Raji (cell line): ENCODE measurements around the gene BIRC3.

ENCODE experiments used
- POLR2A ChIP-seq: IDR thresholded peaks from 2 replicates; pipeline ENCODE4 v1.6.1; 2011; ENCODE audit warnings: low read depth, low read length, control low read depth; ENCODE audit not compliant: insufficient read depth

Gene BIRC3

DNA sequence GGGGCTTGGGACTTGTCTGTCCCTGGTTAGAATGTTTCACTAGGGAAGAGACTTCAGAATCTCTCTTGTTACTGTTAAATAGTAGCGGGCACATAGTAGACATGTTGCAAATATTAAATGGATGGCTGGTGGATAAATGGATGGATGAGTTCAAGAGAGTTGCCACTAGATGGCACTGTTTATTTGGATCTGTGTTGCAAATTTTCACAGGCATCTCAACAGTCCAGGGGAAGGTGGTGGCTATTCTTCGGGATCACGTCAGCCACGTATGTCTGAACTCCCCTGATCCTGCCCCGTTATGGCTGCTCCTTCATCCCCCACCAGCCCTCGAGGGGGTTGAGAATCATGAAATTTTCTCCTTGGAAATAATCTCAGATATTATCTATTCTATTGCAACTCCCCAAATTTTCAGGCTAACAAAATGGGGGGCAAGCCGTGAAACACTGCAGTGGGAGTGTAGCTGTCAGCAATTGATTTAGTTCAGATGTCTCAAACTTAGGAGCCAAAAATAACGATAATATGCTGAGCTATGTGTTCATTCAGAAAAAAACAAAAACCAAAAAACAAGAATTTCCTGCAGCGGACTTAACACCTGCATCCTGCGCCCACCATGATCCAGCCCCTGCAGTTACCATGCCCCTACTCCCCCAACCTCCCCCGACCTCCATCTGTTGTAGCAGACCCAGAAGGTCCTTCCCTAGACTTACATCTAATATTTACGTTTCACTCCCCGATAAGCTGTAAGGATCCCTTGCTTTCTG, 29.1 kb upstream of the BIRC3 start:
- no peak for TF ChIP-seq POLR2A

DNA sequence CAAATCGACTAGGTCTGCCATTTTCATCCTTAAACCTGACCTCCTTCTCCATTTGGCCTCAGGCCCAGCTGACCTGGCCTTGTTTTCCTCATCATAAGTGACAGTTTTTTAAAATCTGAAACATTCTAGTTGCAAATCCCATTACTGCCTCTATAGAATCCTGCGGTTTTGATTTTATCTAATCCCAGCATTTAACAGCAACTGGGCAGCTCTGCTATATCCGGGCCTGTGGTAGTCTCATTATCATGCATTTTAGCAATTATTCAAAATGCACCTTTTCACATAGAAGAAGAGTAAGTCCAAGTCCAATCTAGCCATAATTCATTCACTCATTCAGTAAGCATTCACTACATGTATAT, 28.6 kb upstream of the BIRC3 start:
- no peak for TF ChIP-seq POLR2A

DNA sequence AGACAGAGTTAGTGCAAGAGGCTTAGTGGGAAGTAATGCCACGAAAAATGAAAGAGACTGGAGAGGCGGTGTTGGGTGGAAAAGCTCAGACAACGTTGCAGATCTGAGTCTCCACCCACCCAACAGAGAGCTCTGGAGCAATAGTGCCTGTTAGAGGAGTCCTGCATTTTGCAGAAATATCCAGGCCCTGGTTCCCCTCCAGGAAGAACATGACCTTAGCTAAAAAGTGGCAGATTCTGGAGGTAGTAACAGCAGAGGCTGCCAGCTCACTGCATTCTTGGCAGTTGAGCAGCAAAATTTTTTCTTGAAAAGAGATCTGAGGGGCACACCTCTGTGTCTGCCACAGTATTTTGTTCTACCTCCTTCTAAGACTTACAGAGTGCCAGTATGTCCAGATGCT, 27.7 kb upstream of the BIRC3 start:
- TF ChIP-seq POLR2A: no peak

DNA sequence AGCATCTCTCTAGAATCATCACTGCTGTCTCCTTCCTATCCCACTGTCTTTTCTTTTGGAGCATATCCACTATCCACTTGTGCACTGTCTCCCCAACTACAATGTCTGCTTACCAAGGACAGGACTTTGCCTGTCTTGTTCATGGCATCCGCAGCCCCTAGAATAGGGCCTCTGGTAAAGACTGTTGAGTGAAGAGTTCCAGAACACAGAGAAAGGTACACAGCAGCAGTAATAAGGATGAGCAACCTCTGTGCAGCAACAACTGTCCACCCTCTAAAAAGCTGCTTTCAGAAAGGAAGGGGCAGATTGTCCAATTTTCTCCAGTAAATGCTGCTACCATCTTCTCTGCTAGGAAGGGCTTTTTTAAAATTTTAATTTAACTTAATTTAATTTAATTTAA, 25.5 kb upstream of the BIRC3 start:
- no peak for TF ChIP-seq POLR2A

DNA sequence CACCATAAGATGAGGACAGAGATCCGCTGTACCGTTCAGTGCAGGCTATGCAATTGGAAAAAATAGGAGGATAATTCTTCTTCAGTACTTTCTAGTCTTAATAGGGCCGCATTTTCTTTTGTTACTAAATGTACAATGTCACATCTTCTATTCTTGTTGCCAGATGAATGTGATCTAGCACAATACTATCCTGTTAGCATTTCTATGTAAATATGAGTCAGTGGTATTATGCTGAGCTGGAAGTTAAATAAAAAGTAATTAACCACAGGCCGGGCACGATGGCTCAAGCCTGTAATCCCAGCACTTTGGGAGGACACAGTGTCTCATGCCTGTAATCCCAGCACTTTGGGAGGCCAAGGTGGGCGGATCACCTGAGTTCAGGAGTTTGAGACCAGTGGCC, 24.4 kb upstream of the BIRC3 start:
- TF ChIP-seq POLR2A: no peak

DNA sequence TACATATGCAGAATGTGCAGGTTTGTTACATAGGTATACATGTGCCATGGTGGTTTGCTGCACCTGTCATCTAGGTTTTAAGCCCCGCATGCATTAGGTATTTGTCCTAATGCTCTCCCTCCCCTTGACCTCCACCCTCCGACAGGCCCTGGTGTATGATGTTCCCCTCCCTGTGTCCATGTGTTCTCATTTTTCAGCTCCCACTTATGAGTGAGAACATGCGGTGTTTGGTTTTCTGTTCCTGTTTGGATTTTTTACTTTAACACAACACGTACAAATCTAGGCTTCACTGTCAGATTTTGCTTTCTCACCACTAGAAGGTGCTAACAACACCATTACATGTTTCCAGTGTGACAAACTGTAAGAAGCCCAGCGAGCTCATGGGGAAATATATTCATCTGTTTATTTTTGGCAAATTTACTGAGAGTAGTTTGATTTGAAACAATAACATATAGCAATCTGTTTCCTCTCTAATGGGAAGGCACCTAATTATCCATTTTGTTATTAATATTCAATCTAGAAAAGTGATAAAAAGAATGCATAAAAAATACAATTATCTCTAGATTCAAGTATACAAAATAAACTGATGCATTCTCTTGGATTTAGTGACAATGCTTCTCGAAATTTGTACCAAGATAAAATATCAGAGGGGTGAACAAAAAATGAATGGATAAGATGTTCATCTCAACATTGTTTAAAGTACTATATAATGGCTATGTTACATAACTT, 23.2 kb upstream of the BIRC3 start:
- 0 out of 2 replicates have a peak, but pooled peaks have one; percentile 27 for TF ChIP-seq POLR2A

DNA sequence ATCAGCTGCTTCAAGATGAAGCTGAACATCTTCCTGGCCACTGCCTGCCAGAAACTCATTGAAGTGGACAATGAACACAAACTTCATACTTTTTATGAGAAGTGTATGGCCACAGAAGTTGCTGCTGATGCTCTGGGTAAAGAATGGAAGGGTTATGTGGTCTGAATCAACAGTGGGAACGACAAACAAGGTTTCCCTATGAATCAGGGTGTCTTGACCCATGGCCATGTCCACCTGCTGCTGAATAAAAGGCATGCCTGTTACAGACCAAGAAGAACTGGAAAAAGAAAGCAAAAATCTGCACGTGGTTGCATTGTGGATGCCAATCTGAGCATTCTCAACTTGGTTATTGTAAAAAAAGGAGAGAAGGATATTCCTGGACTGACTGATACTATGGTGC, 22.2 kb upstream of the BIRC3 start:
- TF ChIP-seq POLR2A: no peak

DNA sequence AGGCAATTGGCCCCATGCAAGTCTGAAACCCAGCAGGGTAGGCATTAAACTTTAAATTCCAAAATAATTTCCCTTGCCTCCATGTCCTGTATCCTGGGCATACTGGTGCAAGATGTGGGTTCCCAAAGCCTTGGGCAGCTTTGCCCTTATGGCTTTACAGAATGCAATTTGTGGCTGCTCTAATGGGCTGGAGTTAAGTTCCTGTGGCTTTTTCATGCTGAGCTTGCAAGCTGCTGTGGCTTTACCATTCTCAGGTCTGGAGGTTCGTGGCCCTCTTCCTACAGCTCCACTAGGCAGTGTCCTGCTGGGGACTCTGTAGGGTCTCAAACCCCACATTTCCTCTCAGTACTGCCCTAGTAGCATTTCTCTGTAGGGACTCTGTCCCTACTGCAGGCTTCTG, 15.0 kb upstream of the BIRC3 start:
- no peak for TF ChIP-seq POLR2A

DNA sequence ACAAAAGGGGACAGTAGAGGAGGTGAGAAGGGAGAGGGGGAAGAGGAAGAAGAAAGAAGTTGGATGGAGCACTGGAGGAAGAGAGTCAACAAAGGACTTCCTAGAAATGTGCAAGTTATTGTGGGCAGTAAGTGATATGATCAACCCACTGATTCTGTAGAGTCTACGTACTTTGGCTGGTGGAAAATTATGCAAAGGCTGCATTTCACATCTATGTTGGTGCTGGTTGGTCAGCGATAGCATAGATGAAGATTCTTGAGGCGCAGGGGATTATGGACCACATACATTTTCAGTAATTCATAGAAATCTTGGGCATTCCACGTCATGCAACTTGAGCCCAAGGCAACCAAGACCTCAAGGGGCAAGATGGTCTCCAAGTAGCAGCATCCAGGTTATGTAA, 12.6 kb upstream of the BIRC3 start:
- no peak for TF ChIP-seq POLR2A

DNA sequence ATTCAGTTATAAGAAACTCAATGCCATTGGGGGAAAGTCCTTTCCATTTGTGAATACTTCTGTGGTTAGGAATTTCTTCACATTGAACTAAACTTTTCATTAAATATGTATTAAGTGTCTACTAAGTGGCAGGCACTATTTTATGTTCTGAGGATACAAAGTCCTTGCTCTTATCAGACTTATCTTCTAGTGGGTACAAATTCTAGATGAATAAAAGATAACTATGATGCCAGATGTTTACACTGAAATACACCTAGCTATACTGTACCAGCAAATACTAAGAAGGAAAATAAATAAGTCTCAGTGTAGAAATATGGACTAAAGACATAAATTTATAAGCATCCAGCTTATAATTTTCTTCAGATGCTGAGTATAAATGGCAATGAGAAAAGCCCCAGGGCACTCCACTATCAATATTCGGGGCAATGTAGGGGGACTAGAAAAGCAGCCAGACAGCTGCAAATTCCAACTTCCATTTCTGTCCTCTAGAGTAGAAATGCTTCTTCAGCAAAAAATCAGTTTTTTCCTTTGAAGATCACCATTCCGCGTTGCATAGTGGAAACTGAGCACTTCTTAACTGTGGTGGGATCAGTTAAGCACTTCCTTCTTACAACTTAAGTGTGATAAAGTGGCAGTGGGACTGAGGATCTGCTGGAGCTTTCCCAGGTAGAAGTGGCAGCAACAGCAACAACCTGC, 11.8 kb upstream of the BIRC3 start:
- no peak for TF ChIP-seq POLR2A

DNA sequence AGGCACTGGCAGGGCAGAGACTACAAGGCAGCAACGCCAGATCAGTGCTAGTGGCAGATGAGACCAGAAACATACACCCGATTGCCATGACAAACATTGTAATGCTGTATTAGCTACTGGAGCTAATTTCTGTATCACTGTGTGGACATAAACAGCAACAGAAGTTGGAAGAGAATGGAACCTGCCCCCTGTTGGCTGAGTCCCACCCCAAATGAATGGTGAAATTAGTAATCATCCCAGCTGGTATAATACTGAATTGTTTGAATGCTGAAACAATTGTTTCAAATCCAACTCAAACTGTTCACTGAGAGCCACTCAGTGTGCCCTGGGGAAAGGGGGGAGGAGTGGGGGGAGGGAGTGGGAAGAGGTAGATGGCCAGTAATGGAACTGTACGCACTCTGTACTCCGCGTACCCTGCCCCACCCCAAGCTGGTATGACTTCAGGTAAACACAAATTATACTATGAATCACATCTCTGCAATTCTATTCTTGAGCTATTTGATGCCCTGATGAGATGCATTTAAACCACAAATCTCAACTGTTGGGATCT, 11.2 kb upstream of the BIRC3 start:
- TF ChIP-seq POLR2A: peak; percentile 11; the same call in 1 of the 2 replicates

DNA sequence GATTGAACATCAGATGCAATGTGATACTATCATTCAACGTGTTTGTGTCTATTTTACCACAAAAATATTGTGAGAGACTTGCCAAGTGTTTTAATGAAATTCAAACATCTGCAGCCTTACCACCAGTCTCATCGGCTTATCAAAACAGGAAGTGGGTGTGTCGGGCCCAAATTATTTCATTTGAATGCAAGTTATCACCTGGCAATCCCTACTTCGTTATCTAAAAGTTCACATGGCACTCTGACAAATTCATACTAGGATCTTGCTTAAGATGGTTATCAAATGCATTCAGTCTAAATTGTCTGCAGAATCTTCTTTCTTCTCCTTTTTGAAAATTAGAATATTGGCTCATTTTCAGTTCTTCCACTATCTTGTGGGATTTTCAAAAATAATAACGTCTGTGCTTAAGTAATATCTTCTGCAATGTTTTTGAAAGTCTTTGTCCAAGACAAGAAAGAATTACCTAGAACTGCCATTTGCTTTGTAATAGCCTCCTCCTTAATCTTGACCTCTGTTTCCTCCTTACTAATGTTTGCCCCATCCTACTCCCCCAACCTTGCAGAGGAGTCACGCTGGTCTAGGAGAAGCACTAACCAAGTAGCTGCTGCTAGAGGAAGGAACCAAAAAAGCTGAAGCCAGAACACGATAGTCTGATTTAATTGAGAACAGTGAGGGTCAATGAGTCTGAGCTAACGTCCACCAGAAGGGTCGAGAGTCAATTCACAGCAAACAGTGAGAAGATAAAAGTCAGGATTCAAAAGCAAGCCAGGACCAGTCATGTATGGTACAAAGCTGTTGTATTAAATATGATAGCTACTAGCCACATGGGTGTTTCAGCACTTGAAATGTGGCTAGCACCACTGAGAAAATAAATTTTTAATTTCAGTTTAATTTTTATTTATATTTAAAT, 10.2 kb upstream of the BIRC3 start:
- peak; percentile 54; the same call in 1 of the 2 replicates for TF ChIP-seq POLR2A

DNA sequence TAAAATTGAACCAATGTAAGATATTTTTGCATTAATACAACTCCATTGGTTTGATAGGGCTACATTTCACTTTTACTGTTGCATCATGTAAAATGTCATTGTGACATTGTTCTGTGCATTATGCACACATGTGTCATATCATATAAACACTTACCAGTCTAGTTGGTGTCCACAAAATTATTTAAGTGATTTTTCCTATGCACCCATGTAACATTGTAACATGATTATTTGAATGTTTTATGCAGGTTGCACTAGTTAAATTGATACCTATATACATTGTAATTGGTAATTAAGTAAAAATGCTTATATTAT, 9.6 kb upstream of the BIRC3 start:
- TF ChIP-seq POLR2A: no peak

DNA sequence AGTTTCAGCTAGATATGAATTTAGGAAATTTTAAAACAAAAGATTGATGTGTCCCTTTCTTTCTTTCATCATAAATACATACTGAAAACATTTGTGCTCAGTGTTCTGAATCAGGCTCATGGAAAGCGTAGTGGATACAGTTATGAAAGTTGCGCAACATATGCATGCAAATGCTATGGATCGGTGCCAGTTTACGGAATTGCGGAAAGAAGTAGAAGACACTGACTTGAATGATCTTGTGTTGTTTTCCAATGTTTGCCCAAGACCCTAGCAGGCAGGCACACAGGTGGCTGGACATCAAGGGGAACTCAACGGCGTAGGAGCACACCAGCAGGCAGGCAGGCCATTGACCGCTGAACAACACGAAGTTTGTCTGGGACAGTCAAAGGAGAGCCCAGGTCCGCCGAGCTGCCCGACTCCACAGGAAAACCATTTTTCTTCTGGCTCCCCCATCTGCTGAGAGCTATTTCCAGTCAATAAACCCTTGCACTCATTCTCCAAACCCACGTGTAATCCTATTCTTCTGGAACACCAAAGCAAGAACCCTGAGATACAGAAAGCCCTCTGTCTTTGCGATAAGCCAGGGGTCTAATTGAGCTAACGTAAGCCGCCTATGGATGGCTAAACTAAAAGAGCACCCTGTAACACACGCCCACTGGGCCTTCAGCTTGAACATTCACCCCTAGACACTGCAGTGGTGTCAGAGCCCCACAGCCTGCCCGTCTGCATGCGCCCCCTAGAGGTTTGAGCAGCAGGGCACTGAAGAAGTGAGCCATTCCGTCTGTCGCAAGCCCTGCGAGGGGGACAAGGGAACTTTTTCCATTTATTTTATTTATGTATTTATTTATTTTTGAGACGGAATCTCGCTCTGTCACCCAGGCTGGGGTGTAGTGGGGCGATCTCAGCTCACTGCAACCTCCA, 7.4 kb upstream of the BIRC3 start:
- no peak for TF ChIP-seq POLR2A
